Heart right ventricle (tissue), 16 donors: Measurements from ENCODE around the gene SMARCE1. TPM values are rescaled to one million over a fixed set of nuclear protein-coding genes. Genes with fewer than 3 reads are reported as not detected.

Experiments used
- ATAC-seq, 8 donors: fragments of 200-7000 bp; cut with Tn5 transposase; one replicate each; pipeline ENCODE4 v1.9.1; 2020; ENCODE audit warnings: mild to moderate bottlenecking in 8 of 8, moderate library complexity in 8 of 8, moderate number of reproducible peaks in 1 of 8
- DNase-seq, 2 donors: peaks; one replicate each; pipeline ENCODE4 v3.0.0-alpha.2; 2020
- H3K27ac ChIP-seq, 10 donors: fragments of 200-600 bp; sonication (generic) in 2 of 10; one replicate each; pipeline versions ENCODE4 v1.5.0 to v1.8.0; 2020 to 2022; ENCODE audit warnings: mild to moderate bottlenecking in 3 of 10
- H3K27me3 ChIP-seq, 7 donors: fragments of 200-600 bp; one replicate each; pipeline ENCODE4 v1.8.0; 2021 to 2022; ENCODE audit warnings: mild to moderate bottlenecking in 2 of 7
- H3K36me3 ChIP-seq, 9 donors: fragments of 200-600 bp; sonication (generic) in 1 of 9; one replicate each; pipeline versions ENCODE4 v1.5.0 to v1.8.0; 2020 to 2022; ENCODE audit warnings: mild to moderate bottlenecking in 2 of 9
- H3K4me1 ChIP-seq, 9 donors: fragments of 200-600 bp; sonication (generic) in 1 of 9; one replicate each; pipeline versions ENCODE4 v1.5.0 to v1.8.0; 2020 to 2022; ENCODE audit warnings: mild to moderate bottlenecking in 4 of 9
- H3K4me3 ChIP-seq, 10 donors: fragments of 200-600 bp; sonication (generic) in 2 of 10; one replicate each; pipeline versions ENCODE4 v1.5.0 to v1.8.0; 2020 to 2022; ENCODE audit warnings: mild to moderate bottlenecking in 7 of 10, moderate library complexity in 2 of 10
- H3K9me3 ChIP-seq, 11 donors: fragments of 200-600 bp in 10 of 11; sonication (generic) in 2 of 11; one replicate each; pipeline versions ENCODE4 v1.5.0 to v1.8.0; 2013 to 2022; ENCODE audit warnings: mild to moderate bottlenecking in 2 of 11, control low read depth in 1 of 11, moderate library complexity in 1 of 11
- WGBS, 2 donors: extraction: QIAGEN DNeasy Blood & Tissue Kit; methylation state at CpG; one replicate each; pipeline ENCODE4 v1.1.7; 2013; ENCODE audit warnings: inconsistent platforms in 1 of 2; 5-methylcytosine and 5-hydroxymethylcytosine counted together
- intact Hi-C, 10 donors: fragments of 100-400 bp; cut with DNase I; formaldehyde crosslinking; loops; one replicate each; pipeline versions ENCODE4 v1.11.1 to v1.14.2; 2022
- polyA plus RNA-seq, 2 donors: library from polyadenylated mRNA; stranded (reverse); fragments of 200-250 nt; gene quantifications; one replicate each; pipeline ENCODE4 v1.2.3, GENCODE V29; 2013
- total RNA-seq, 10 donors: library from RNA; stranded (reverse); fragmentation: NEBNext Ultra II Directional in 3 of 10; extraction: Animal tissue kit (Norgen Biotek cat#: 25700) in 3 of 10; gene quantifications; one replicate each; pipeline versions ENCODE4 v1.2.1 to v1.2.4, GENCODE V29; 2021 to 2023
- TF ChIP-seq, protein P1 (sequence below), 9 donors: fragments of 200-600 bp; sonication (generic) in 2 of 9; IDR thresholded peaks; one replicate each; pipeline versions ENCODE4 v1.5.0 to v1.8.0; 2021 to 2022; ENCODE audit warnings: antibody characterized with exemption in 9 of 9, mild to moderate bottlenecking in 5 of 9, moderate library complexity in 1 of 9
- donor health status: Arrhythmogenic right ventricular cardiomyopathy.
- donor health status: ischemic (EF 13 %, LVEDD 7.1; RV severe dilation, severe dysfunction).
- donor health status: healthy with polysubstance abuse.
- donor health status: DM: no; HTN: yes; CAD: no.
- donor health status: DM: no; HTN: no; CAD: no.
- donor health status: ischemic (EF 25% LVEDD 6.9; RV normal size, moderate dysfunction).
- donor health status: ischemic (EF 25% LVEDD 5.7; RV mildly dilated, moderate dysfunction).
- donor health status: healthy.
- donor health status: DM: yes; HTN: yes; CAD: no.
- donor health status: Ischemic cardiomyopathy.
- donor health status: ischemic (EF 35%, LVEDD 5.7; RV mildly dilated, moderate dysfunction).
- donor health status: nonischemic (EF 11% LVEDD 7.7; RV severe dilation, severe dysfunction).
- donor health status: DM: yes; HTN: yes; CAD: no.
- donor health status: PGD.
- donor health status: ischemic (EF 29% LVEDD 5.4; RV normal size, mild dysfunction).
- donor health status: nonischemic (EF 23%, LVEDD 6.1; RV moderate dilation, normal function).

The SMARCE1 gene
- total and polyA plus RNA-seq, 12 donors, result 48.6 to 85.5 (median 65.3) TPM

DNA sequence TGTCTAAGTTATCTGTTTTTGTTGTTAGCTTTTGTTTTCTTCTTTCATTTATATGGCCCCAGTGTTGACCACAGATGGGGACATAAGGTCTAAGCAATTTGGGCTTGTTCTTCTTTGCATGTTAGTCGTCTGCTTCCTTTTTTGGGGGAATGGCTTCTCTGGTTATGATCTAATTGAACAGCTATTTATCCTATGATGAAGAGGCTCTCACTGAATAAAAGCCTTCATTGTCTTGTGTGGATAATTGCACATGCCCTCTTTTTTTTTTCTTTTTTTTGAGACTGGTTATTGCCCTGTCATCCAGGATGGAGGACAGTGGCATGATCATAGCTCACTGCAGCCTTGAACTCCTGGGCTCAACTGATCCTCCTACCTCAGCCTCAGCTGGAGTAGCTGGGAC is 13.7 kb downstream of the SMARCE1 start:
- intact Hi-C loops, result no loop called here
- 64 to 68% methylated on average over 1 of the region's 1 CpG for WGBS, 2 donors
- peaks cover 0 to 100% (median 69%) of the 10 kb centered on the region in 9 donors for H3K36me3 ChIP-seq
- ATAC-seq (no peak), DNase-seq (no peak)
- H3K9me3 ChIP-seq, result no peaks in the 10 kb centered on the region
- H3K4me3 ChIP-seq, result no peak overlapping the region
- no peak overlapping the region for H3K27ac ChIP-seq
- TF ChIP-seq, protein P1, sequence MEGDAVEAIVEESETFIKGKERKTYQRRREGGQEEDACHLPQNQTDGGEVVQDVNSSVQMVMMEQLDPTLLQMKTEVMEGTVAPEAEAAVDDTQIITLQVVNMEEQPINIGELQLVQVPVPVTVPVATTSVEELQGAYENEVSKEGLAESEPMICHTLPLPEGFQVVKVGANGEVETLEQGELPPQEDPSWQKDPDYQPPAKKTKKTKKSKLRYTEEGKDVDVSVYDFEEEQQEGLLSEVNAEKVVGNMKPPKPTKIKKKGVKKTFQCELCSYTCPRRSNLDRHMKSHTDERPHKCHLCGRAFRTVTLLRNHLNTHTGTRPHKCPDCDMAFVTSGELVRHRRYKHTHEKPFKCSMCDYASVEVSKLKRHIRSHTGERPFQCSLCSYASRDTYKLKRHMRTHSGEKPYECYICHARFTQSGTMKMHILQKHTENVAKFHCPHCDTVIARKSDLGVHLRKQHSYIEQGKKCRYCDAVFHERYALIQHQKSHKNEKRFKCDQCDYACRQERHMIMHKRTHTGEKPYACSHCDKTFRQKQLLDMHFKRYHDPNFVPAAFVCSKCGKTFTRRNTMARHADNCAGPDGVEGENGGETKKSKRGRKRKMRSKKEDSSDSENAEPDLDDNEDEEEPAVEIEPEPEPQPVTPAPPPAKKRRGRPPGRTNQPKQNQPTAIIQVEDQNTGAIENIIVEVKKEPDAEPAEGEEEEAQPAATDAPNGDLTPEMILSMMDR (IDR thresholded peaks at IDR 0.05), result no peak
- no peaks in the 10 kb centered on the region for H3K27me3 ChIP-seq
- H3K4me1 ChIP-seq, result peaks cover 0 to 1% (median 0%) of the 10 kb centered on the region in 9 donors

DNA sequence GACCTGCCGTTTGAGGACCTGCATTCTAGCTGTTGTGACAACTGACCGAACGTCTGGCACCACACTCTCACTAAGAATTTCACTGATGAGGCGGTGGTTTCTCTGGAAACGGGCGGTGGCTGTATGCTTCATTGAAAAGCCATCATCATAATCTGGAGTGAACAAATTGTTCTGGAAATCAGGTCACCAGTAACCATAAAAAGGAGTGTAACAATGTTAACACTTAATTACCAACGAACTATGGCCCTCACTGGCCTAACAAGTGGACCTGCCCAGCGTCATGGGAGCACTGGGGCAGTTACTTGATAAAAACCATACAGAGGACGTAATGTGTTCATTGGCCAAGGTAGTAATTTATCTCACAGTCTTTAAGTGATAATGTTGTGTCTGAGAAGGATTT is 15.4 kb downstream of the SMARCE1 start:
- Histone ChIP-seq H3K27ac (no peak overlapping the region), H3K36me3 (peaks cover 0 to 100% (median 83%) of the 10 kb centered on the region in 9 donors), H3K9me3 (no peaks in the 10 kb centered on the region), H3K27me3 (no peaks in the 10 kb centered on the region), H3K4me3 (no peak overlapping the region), H3K4me1 (no peaks in the 10 kb centered on the region)
- ATAC-seq, result no peak
- TF ChIP-seq, protein P1 (IDR thresholded peaks at IDR 0.05), result no peak
- WGBS, 2 donors, result 69 to 72% methylated on average over 9 of the region's 9 CpGs
- intact Hi-C loops, result no loop called here
- no peak for DNase-seq

DNA sequence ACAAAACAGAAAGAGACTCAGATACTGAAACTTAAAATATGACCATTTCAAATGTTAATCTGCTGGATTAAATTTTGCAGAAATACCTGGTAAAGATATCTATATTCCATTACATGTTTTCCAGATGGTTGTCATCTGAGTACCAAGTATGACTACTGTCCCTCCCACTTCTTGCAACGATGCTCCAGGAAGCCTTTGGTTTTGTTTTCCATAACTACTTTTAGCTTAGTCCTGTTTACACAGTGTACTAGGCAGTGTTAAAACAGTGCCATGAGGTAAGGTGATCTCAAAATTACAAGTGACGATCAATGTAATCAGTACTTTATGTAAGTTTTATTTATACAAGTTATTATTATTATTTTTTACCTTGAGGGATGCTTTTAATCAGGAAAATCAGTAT is 17.8 kb downstream of the SMARCE1 start:
- DNase-seq (no peak), ATAC-seq (no peak)
- no peak overlapping the region for H3K4me3 ChIP-seq
- H3K27ac ChIP-seq, result no peak overlapping the region
- 39 to 53% methylated on average over 2 of the region's 2 CpGs for WGBS, 2 donors
- intact Hi-C loops, result no loop called here
- H3K36me3 ChIP-seq, result peaks cover 0 to 80% (median 65%) of the 10 kb centered on the region in 9 donors
- no peaks in the 10 kb centered on the region for H3K9me3 ChIP-seq
- TF ChIP-seq, protein P1 (IDR thresholded peaks at IDR 0.05), result no peak
- H3K4me1 ChIP-seq, result no peaks in the 10 kb centered on the region
- H3K27me3 ChIP-seq, result no peaks in the 10 kb centered on the region

DNA sequence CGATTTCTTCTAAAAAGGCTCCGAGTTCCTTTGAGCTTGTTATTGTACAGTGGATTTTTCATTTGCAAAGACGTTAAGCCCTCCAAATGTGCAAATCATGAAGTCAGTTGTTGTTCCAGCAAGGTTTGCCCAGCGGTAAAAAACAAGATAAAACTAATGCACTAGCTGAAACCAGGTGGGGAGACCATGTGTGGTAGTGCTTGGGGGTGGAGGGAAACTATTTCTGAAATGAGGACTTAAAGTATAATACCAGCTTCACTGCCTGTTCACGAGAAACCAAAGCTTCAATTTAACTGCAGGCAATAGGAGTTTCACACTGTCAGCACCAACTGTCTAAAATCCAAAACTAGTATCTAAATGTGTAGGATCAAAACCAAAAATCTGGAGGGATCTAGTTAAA is 22.3 kb downstream of the SMARCE1 start:
- no peak overlapping the region for H3K27ac ChIP-seq
- intact Hi-C loops, result no loop called here
- TF ChIP-seq, protein P1 (IDR thresholded peaks at IDR 0.05), result no peak
- H3K4me1 ChIP-seq, result peaks cover 0 to 2% (median 0%) of the 10 kb centered on the region in 9 donors
- H3K36me3 ChIP-seq, result peaks cover 0 to 35% (median 28%) of the 10 kb centered on the region in 9 donors
- DNase-seq (no peak), ATAC-seq (no peak)
- WGBS, 2 donors, result 52 to 57% methylated on average over 5 of the region's 5 CpGs
- no peaks in the 10 kb centered on the region for H3K9me3 ChIP-seq
- H3K27me3 ChIP-seq, result peaks cover 0 to 3% (median 0%) of the 10 kb centered on the region in 7 donors
- no peak overlapping the region for H3K4me3 ChIP-seq
